ENCODE data around the gene PEX11G.

DNA sequence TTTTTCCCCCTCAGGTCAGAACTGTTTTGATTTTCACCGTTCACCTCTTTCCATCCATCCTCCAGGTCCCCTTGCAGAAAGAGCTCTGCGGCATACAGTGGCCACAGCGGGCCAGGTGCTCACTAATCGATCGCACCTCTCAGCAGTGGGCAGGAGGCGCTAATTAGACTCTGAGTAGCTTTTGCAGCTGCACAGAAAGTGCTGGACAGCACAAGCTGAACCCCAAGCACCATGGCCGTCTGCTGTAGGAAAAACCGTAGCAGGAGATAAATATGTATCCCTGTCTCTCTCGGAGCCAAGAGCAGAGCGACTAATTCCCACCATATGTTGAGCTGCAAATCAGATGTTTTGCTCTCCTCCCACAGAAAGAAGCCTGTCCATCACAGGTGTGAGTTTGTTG, 54.4 kb downstream of the PEX11G start:
- TF ChIP-seq, protein P1, sequence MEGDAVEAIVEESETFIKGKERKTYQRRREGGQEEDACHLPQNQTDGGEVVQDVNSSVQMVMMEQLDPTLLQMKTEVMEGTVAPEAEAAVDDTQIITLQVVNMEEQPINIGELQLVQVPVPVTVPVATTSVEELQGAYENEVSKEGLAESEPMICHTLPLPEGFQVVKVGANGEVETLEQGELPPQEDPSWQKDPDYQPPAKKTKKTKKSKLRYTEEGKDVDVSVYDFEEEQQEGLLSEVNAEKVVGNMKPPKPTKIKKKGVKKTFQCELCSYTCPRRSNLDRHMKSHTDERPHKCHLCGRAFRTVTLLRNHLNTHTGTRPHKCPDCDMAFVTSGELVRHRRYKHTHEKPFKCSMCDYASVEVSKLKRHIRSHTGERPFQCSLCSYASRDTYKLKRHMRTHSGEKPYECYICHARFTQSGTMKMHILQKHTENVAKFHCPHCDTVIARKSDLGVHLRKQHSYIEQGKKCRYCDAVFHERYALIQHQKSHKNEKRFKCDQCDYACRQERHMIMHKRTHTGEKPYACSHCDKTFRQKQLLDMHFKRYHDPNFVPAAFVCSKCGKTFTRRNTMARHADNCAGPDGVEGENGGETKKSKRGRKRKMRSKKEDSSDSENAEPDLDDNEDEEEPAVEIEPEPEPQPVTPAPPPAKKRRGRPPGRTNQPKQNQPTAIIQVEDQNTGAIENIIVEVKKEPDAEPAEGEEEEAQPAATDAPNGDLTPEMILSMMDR (conservative IDR thresholded peaks at IDR 0.05): no peak
- TF ChIP-seq ZFX (IDR thresholded peaks at IDR 0.05): no peak
